Activated naive CD8-positive, alpha-beta T cell treated with anti-CD3 and anti-CD28 coated beads for 36 hours (primary cell): ENCODE results near the gene KCNIP3. TPM values are rescaled to one million over a fixed set of nuclear protein-coding genes. Genes with fewer than 3 reads are reported as not detected.
"Not testable (repeated sequence)": the region's sequence is repeated elsewhere in the genome, so short reads cannot be mapped to it uniquely, and the experiment has no call there.

Source experiments
- DNase-seq: peaks from one replicate; pipeline ENCODE4 v3.0.0; 2021
- H3K27ac Mint-ChIP-seq: one replicate; pipeline ENCODE4 v1.8.0; 2022; ENCODE audit warnings: mild to moderate bottlenecking, moderate library complexity, mixed read lengths
- H3K27me3 Mint-ChIP-seq: one replicate; pipeline ENCODE4 v1.8.0; 2022; ENCODE audit warnings: mild to moderate bottlenecking, mixed read lengths
- H3K36me3 Mint-ChIP-seq: one replicate; pipeline ENCODE4 v1.8.0; 2021; ENCODE audit warnings: mild to moderate bottlenecking, mixed read lengths
- H3K4me1 Mint-ChIP-seq: one replicate; pipeline ENCODE4 v1.8.0; 2021; ENCODE audit warnings: mixed read lengths
- H3K4me3 Mint-ChIP-seq: one replicate; pipeline ENCODE4 v1.8.0; 2022; ENCODE audit warnings: mild to moderate bottlenecking, moderate library complexity, mixed read lengths
- H3K9me3 Mint-ChIP-seq: one replicate; pipeline ENCODE4 v1.8.0; 2022; ENCODE audit warnings: mixed read lengths
- total RNA-seq, 2 experiments: library from RNA; stranded (reverse); gene quantifications; one replicate each; pipeline ENCODE4 v1.2.3, GENCODE V29; 2021

Gene KCNIP3
- total RNA-seq, 2 experiments from 2014 or later, result not detected

GRCh38 chr2:95348609-95349567 lies 51.7 kb downstream of the KCNIP3 start:
- Mint-ChIP-seq H3K4me3 (no peak overlapping the region), H3K27me3 (peaks cover 49% of the 10 kb centered on the region), H3K9me3 (no peaks in the 10 kb centered on the region), H3K4me1 (peaks cover 3% of the 10 kb centered on the region), H3K36me3 (no peaks in the 10 kb centered on the region), H3K27ac (no peak overlapping the region)
- no peak for DNase-seq

- Mint-ChIP-seq H3K4me1 (peaks cover 3% of the 10 kb centered on the region), H3K27me3 (peaks cover 40% of the 10 kb centered on the region), H3K9me3 (no peaks in the 10 kb centered on the region), H3K4me3 (no peak overlapping the region), H3K36me3 (no peaks in the 10 kb centered on the region), H3K27ac (no peak overlapping the region)
- DNase-seq, result no peak
Observed at GRCh38 chr2:95349568-95350322, 52.6 kb downstream of the KCNIP3 start.

GRCh38 chr2:95350368-95350767 lies 53.2 kb downstream of the KCNIP3 start:
- Mint-ChIP-seq H3K36me3 (no peaks in the 10 kb centered on the region), H3K4me1 (peaks cover 3% of the 10 kb centered on the region), H3K27ac (no peak overlapping the region), H3K4me3 (no peak overlapping the region), H3K27me3 (peaks cover 34% of the 10 kb centered on the region), H3K9me3 (no peaks in the 10 kb centered on the region)
- no peak for DNase-seq

- H3K36me3 Mint-ChIP-seq, result no peaks in the 10 kb centered on the region
- no peak overlapping the region for H3K4me3 Mint-ChIP-seq
- H3K27ac Mint-ChIP-seq, result no peak overlapping the region
- no peaks in the 10 kb centered on the region for H3K9me3 Mint-ChIP-seq
- no peak for DNase-seq
- peaks cover 28% of the 10 kb centered on the region for H3K27me3 Mint-ChIP-seq
- no peaks in the 10 kb centered on the region for H3K4me1 Mint-ChIP-seq
Observed at GRCh38 chr2:95350774-95351597, 53.8 kb downstream of the KCNIP3 start.

GRCh38 chr2:95351598-95351915 lies 54.4 kb downstream of the KCNIP3 start:
- Mint-ChIP-seq H3K4me3 (no peak overlapping the region), H3K9me3 (no peaks in the 10 kb centered on the region), H3K27ac (no peak overlapping the region), H3K36me3 (no peaks in the 10 kb centered on the region), H3K27me3 (peaks cover 28% of the 10 kb centered on the region), H3K4me1 (no peaks in the 10 kb centered on the region)
- no peak for DNase-seq

GRCh38 chr2:95352310-95353054 lies 55.3 kb downstream of the KCNIP3 start:
- Mint-ChIP-seq H3K27ac (no peak overlapping the region), H3K36me3 (no peaks in the 10 kb centered on the region), H3K4me1 (no peaks in the 10 kb centered on the region), H3K27me3 (peaks cover 24% of the 10 kb centered on the region), H3K4me3 (no peak overlapping the region), H3K9me3 (no peaks in the 10 kb centered on the region)
- no peak for DNase-seq

GRCh38 chr2:95353055-95353575 lies 56.0 kb downstream of the KCNIP3 start:
- Mint-ChIP-seq H3K9me3 (no peaks in the 10 kb centered on the region), H3K4me1 (no peaks in the 10 kb centered on the region), H3K27me3 (peaks cover 18% of the 10 kb centered on the region), H3K4me3 (no peak overlapping the region), H3K36me3 (no peaks in the 10 kb centered on the region), H3K27ac (no peak overlapping the region)
- DNase-seq, result no peak

- DNase-seq, result no peak
- no peaks in the 10 kb centered on the region for H3K9me3 Mint-ChIP-seq
- no peak overlapping the region for H3K4me3 Mint-ChIP-seq
- peaks cover 13% of the 10 kb centered on the region for H3K27me3 Mint-ChIP-seq
- no peaks in the 10 kb centered on the region for H3K36me3 Mint-ChIP-seq
- H3K4me1 Mint-ChIP-seq, result no peaks in the 10 kb centered on the region
- no peak overlapping the region for H3K27ac Mint-ChIP-seq
Observed at GRCh38 chr2:95353613-95354468, 56.7 kb downstream of the KCNIP3 start.

- H3K9me3 Mint-ChIP-seq, result no peaks in the 10 kb centered on the region
- H3K36me3 Mint-ChIP-seq, result no peaks in the 10 kb centered on the region
- no peaks in the 10 kb centered on the region for H3K4me1 Mint-ChIP-seq
- peaks cover 9% of the 10 kb centered on the region for H3K27me3 Mint-ChIP-seq
- DNase-seq, result no peak
- no peak overlapping the region for H3K4me3 Mint-ChIP-seq
- no peak overlapping the region for H3K27ac Mint-ChIP-seq
Observed at GRCh38 chr2:95354469-95354901, 57.3 kb downstream of the KCNIP3 start.

- no peak for DNase-seq
- Mint-ChIP-seq H3K4me1 (no peaks in the 10 kb centered on the region), H3K27me3 (peaks cover 4% of the 10 kb centered on the region), H3K27ac (no peak overlapping the region), H3K4me3 (no peak overlapping the region), H3K36me3 (no peaks in the 10 kb centered on the region), H3K9me3 (no peaks in the 10 kb centered on the region)
Observed at GRCh38 chr2:95354925-95355324, 57.8 kb downstream of the KCNIP3 start.

GRCh38 chr2:95355486-95355885 lies 58.3 kb downstream of the KCNIP3 start:
- not testable (repeated sequence) for DNase-seq, H3K9me3 Mint-ChIP-seq, H3K36me3 Mint-ChIP-seq, H3K4me1 Mint-ChIP-seq, H3K4me3 Mint-ChIP-seq, H3K27me3 Mint-ChIP-seq, H3K27ac Mint-ChIP-seq

- Mint-ChIP-seq H3K9me3 (no peaks in the 10 kb centered on the region), H3K4me1 (no peaks in the 10 kb centered on the region), H3K4me3 (no peak overlapping the region), H3K27me3 (no peaks in the 10 kb centered on the region), H3K36me3 (no peaks in the 10 kb centered on the region), H3K27ac (no peak overlapping the region)
- no peak for DNase-seq
Observed at GRCh38 chr2:95356821-95357700, 59.9 kb downstream of the KCNIP3 start.
